HG03457 (cell line): ENCODE data around the gene DGKD.
A peak's percentile ranks its signal among the peaks of the same experiment; 100 is the strongest.

Experiments used
- ATAC-seq: cut with Tn5 transposase; IDR thresholded peaks from one replicate; pipeline ENCODE4 v1.9.1; 2021; ENCODE audit warnings: moderate number of reproducible peaks; ENCODE audit not compliant: unreplicated experiment

DGKD gene

DNA sequence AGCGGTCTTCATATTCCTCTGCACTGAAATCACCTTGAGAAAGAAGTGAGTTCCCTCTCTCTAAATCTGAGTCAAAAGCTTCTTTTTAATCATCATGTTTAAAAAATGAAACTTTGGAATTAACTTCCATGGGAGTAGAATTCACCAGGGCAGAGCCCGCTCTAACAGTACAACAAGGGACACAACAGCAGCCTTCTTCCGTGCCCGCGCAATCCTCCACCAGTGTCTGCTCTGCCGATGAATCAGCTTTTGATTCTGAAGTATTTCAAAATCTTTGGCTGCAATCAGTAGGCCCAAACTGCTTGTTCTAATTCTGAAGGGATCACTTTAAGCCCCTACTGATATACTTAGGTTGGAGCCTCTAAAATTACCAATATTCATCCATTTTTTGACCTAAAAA lies 135.4 kb downstream of the DGKD start:
- ATAC-seq, result no peak

- no peak for ATAC-seq
Observed at GRCh38 chr2:233490831-233491230, 136.5 kb downstream of the DGKD start.

DNA sequence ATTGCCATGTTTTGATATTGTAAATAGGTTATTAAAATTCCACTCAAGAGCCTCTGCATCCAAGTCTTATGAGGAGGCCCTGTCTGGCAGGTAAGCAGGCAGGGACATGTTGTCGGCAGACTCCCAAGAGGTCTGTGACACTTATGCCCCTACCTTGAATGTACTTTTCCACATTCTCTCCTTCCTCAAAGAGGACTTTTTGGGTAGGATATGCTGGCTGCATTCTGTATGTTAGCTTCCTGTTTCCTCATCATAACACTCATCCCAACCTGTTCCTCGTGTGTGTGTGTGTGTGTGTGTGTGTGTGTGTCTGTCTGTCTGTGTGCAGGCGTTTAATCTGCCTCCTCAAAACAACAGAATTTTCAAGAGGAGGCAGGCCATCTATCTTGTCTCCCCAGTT lies 137.0 kb downstream of the DGKD start:
- ATAC-seq, result no peak

- no peak for ATAC-seq
Observed at GRCh38 chr2:233492078-233492477, 137.8 kb downstream of the DGKD start.

DNA sequence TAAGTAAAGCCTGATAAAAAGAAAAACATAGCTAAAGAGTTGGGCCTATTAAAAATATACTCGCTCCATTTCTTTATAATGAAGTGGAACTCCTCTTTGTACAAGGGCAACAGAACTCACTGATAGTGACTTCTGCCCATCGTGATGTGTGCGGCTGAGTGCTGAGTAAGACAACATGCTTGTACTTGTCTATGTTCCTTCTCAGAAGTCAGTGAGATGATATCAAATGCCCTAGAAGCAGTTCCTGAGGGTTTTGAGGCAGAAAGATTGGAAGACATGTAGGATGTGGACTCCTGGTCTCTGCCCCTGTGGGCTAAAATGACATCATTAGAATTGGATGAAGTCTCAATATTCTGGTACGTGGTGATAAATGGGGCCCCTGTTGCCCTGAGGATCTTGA lies 138.5 kb downstream of the DGKD start:
- ATAC-seq, result no peak

GRCh38 chr2:233495503-233496496 lies 141.5 kb downstream of the DGKD start:
- ATAC-seq, result no peak

GRCh38 chr2:233497692-233498091 lies 143.4 kb downstream of the DGKD start:
- no peak for ATAC-seq

- ATAC-seq, result no peak
Observed at GRCh38 chr2:233498126-233498525, 143.8 kb downstream of the DGKD start.

- ATAC-seq, result no peak
Observed at GRCh38 chr2:233499928-233500327, 145.6 kb downstream of the DGKD start.

DNA sequence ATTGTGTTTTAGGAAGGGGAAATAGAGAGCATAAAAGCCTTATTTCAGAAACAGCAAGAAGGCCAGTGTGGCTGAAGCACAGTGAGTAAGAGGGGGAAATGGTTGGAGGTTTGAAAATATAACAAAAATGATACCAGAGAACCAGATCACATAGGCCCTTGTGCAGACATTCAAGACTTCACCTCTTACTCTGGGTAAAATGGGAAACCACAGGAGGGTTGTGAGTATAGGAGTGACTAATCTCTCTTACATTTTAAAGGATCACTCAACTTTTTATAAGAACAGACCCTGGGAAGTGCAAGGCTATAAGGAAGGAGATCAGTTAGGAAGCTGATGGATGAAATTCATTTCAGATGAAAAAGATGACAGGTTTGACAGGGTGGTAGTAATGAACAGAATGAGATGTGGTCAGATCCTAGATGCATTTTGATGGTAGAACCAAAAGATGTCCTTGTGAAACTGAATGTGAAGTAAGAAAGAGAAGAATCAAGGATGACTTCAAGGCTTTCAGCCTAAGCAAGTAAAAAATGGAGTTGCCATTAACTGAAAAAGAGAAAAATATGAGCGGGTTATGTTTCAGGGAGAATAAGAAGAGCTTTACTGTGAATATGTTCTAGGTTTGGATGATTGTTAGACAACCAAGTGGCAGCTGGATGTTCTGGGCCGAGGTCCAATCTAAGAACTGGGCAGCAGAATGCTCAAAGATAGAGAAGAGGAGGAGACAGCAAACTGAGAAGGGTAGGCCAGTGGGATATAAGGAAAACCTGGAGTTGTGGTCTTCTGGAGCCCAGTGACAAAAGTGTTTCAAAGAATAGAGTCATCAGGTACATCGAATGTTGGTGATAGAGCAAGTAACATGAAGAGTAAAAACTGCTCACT lies 147.1 kb downstream of the DGKD start:
- no peak for ATAC-seq

- ATAC-seq, result no peak
Observed at GRCh38 chr2:233503481-233503880, 149.2 kb downstream of the DGKD start.

DNA sequence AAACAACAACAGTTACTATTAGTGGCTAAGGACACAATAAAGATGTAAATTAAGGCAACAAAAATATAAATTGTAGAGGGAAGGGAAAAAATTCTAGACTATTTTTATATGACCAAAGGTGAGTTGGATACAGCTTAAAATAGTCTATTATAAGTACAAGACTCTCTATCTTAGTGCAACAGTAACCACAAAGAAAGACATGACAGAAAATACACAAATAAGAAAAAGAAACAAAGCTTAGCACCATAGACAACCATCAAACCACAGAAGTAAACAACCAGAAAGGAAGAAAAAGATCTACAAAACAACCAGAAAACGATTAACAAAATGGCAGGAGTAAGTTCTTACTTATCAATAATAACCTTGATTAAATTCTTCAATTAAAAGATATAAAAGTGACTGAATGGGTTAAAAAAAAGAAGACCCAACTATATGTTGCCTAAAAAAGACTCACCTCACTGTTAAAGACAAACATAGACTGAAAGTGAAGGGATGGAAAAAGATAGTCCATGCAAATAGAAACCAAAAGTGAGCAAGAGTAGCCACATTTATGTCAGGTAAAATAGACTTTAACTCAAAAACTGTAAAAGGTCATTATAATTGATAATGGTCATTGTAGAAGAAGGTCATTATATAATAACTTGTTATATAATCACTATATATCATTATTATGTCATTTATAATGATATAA lies 149.8 kb downstream of the DGKD start:
- peak; percentile 57 for ATAC-seq

DNA sequence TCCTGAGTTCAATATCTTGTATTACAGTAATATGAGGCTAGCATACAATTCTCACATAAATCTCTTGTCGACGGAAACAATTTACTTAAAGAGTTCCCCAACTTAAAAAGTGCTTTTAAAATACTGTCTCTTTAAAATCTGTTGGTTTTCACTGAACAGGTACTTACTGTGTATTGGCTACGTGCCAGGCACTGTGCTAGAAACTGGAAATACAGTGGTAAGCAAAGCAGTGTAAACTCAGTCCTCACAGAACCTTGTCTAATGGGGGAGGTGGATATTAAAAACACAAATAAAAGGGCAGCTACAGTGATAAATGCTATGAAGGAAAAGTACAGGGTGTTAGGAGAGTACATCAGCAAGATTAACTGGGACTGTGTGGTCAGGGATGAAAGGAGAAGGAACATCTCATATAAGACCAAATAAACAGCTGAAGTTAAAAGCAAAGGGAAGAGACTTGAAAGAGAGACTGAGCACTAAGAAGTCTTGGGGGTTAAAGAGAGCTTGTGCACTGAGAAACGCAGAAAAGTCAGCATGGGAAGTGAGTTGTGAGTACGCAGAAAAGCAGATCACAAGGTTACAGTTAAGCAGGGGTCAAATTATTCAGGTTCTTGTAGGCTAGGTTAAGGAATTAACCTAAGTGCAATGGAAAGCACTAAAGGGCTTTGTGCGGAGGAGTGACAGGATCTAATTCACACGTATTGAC lies 159.8 kb downstream of the DGKD start:
- no peak for ATAC-seq

GRCh38 chr2:233519787-233520611 lies 165.7 kb downstream of the DGKD start:
- ATAC-seq, result peak; percentile 74
